Ishikawa (cell line): ENCODE measurements around the gene NLE1.

Experiments
- CEBPB ChIP-seq: IDR thresholded peaks from 2 replicates; pipeline ENCODE4 v1.6.1; 2012
- EGR1 ChIP-seq: IDR thresholded peaks from 2 replicates; pipeline ENCODE4 v1.6.1; 2012
- NFIC ChIP-seq: IDR thresholded peaks from 2 replicates; pipeline ENCODE4 v1.6.1; 2012
- TEAD4 ChIP-seq: IDR thresholded peaks from 2 replicates; pipeline ENCODE4 v1.6.1; 2012
- YY1 ChIP-seq: IDR thresholded peaks from 2 replicates; pipeline ENCODE4 v1.6.1; 2012; ENCODE audit warnings: low read depth

GRCh38 chr17:35142467-35142796 is 329 bp upstream of the NLE1 start:
- TF ChIP-seq YY1 (no peak), NFIC (no peak), EGR1 (no peak), CEBPB (no peak), TEAD4 (no peak)
